Gastrocnemius medialis (tissue), 4 donors: ENCODE results near the gene SEC22A. TPM values are rescaled to one million over a fixed set of nuclear protein-coding genes. Genes with fewer than 3 reads are reported as not detected.

ENCODE experiments used
- ATAC-seq, 2 donors: fragments of 150-250 bp; one replicate each; pipeline ENCODE4 v1.9.1; 2016
- DNase-seq, 2 donors: peaks; one replicate each; pipeline ENCODE4 v3.0.0-alpha.2; 2019
- H3K27ac ChIP-seq, 4 donors: fragments of 200-600 bp; sonication (generic); 1 replicate in 1 of 4; 2 replicates in 3 of 4; pipeline ENCODE4 v1.5.1; 2016 to 2018; ENCODE audit warnings: mild to moderate bottlenecking in 2 of 4, moderate library complexity in 1 of 4
- H3K27me3 ChIP-seq, 3 donors: fragments of 200-600 bp; sonication (generic) in 2 of 3; 1 replicate in 1 of 3; 2 replicates in 2 of 3; pipeline versions ENCODE4 v1.5.1 to v1.6.0; 2016 to 2019; ENCODE audit warnings: mild to moderate bottlenecking in 1 of 3, moderate library complexity in 1 of 3
- H3K36me3 ChIP-seq, 2 donors: fragments of 200-600 bp; sonication (generic) in 1 of 2; one replicate each; pipeline ENCODE4 v1.5.1; 2017 to 2018
- H3K4me1 ChIP-seq, 2 donors: fragments of 200-600 bp; sonication (generic) in 1 of 2; one replicate each; pipeline ENCODE4 v1.5.1; 2016 to 2017; ENCODE audit warnings: mild to moderate bottlenecking in 2 of 2
- H3K4me3 ChIP-seq, 4 donors: fragments of 200-600 bp; sonication (generic) in 3 of 4; 1 replicate in 1 of 4; 2 replicates in 3 of 4; pipeline ENCODE4 v1.5.1; 2016 to 2019; ENCODE audit warnings: mild to moderate bottlenecking in 2 of 4
- H3K9me3 ChIP-seq, 3 donors: fragments of 200-600 bp; sonication (generic) in 2 of 3; 1 replicate in 1 of 3; 2 replicates in 2 of 3; pipeline ENCODE4 v1.5.1; 2016 to 2019
- CTCF ChIP-seq, 5 experiments: fragments of 450-650 bp in 3 of 5; fragments of 200-600 bp in 2 of 5; sonication (generic) in 2 of 5; IDR thresholded peaks in 4 of 5; conservative IDR thresholded peaks in 1 of 5; 1 replicate in 4 of 5; 2 replicates in 1 of 5; pipeline ENCODE4 v1.5.1; 2016 to 2019; ENCODE audit warnings: antibody characterized with exemption in 5 of 5, mild to moderate bottlenecking in 3 of 5, moderate library complexity in 3 of 5
- POLR2A ChIP-seq, 2 donors: fragments of 450-650 bp; IDR thresholded peaks; one replicate each; pipeline ENCODE4 v1.6.1; 2017; ENCODE audit warnings: antibody characterized with exemption in 2 of 2, mild to moderate bottlenecking in 2 of 2, moderate library complexity in 2 of 2
- in situ Hi-C, 4 donors: fragments of 200-750 bp; cut with MboI; loops; one replicate each; pipeline versions ENCODE4 v1.15.0 to v1.8.0; 2017; ENCODE audit warnings: low sequenced_read_pairs in 4 of 4
- intact Hi-C: fragments of 100-400 bp; cut with DNase I; formaldehyde crosslinking; loops from one replicate; pipeline ENCODE4 v1.15.1; 2023; ENCODE audit warnings: low total_unique reads
- total RNA-seq, 4 donors: library from RNA; depleted of rRNA; stranded (reverse); fragments of >200 nt; gene quantifications; one replicate each; pipeline versions ENCODE4 v1.1.0 to v1.2.3, GENCODE V29; 2016

SEC22A gene
- total RNA-seq, 4 donors from 2014 or later = 13.8 to 22.6 (median 16.8) TPM

GRCh38 chr3:123296836-123297626, 95.3 kb downstream of the SEC22A start:
- H3K9me3 ChIP-seq = no peaks in the 10 kb centered on the region
- no peak for ATAC-seq
- TF ChIP-seq POLR2A (IDR thresholded peaks at IDR 0.05) = no peak
- no peak for TF ChIP-seq CTCF (IDR thresholded peaks at IDR 0.05 in 4 of 5, conservative IDR thresholded peaks at IDR 0.05 in 1 of 5)
- no peak overlapping the region for H3K4me3 ChIP-seq
- H3K4me1 ChIP-seq = no peaks in the 10 kb centered on the region
- no peak overlapping the region for H3K27ac ChIP-seq
- intact Hi-C loops (no loop called here), in situ Hi-C loops (no loop called here)
- no peak for DNase-seq
- H3K36me3 ChIP-seq = no peaks in the 10 kb centered on the region
- no peaks in the 10 kb centered on the region for H3K27me3 ChIP-seq

GRCh38 chr3:123297627-123297899, 95.8 kb downstream of the SEC22A start:
- no peaks in the 10 kb centered on the region for H3K36me3 ChIP-seq
- H3K27ac ChIP-seq = no peak overlapping the region
- no peaks in the 10 kb centered on the region for H3K9me3 ChIP-seq
- in situ Hi-C loops = no loop called here
- no peaks in the 10 kb centered on the region for H3K27me3 ChIP-seq
- H3K4me3 ChIP-seq = no peak overlapping the region
- intact Hi-C loops = no loop called here
- no peaks in the 10 kb centered on the region for H3K4me1 ChIP-seq
- TF ChIP-seq CTCF (IDR thresholded peaks at IDR 0.05 in 4 of 5, conservative IDR thresholded peaks at IDR 0.05 in 1 of 5) (no peak), POLR2A (IDR thresholded peaks at IDR 0.05) (no peak)
- no peak for ATAC-seq
- DNase-seq = no peak

GRCh38 chr3:123298903-123299302, 97.2 kb downstream of the SEC22A start:
- ATAC-seq = no peak
- DNase-seq = no peak
- Histone ChIP-seq H3K27ac (no peak overlapping the region), H3K9me3 (no peaks in the 10 kb centered on the region), H3K27me3 (no peaks in the 10 kb centered on the region), H3K4me3 (no peak overlapping the region), H3K36me3 (no peaks in the 10 kb centered on the region), H3K4me1 (no peaks in the 10 kb centered on the region)
- intact Hi-C loops (no loop called here), in situ Hi-C loops (no loop called here)
- TF ChIP-seq POLR2A (IDR thresholded peaks at IDR 0.05) (no peak), CTCF (IDR thresholded peaks at IDR 0.05 in 4 of 5, conservative IDR thresholded peaks at IDR 0.05 in 1 of 5) (no peak)

GRCh38 chr3:123299581-123299980, 97.8 kb downstream of the SEC22A start:
- Histone ChIP-seq H3K27ac (no peak overlapping the region), H3K36me3 (no peaks in the 10 kb centered on the region), H3K4me3 (no peak overlapping the region), H3K4me1 (no peaks in the 10 kb centered on the region), H3K27me3 (no peaks in the 10 kb centered on the region), H3K9me3 (no peaks in the 10 kb centered on the region)
- ATAC-seq = no peak
- intact Hi-C loops (no loop called here), in situ Hi-C loops (no loop called here)
- TF ChIP-seq CTCF (IDR thresholded peaks at IDR 0.05 in 4 of 5, conservative IDR thresholded peaks at IDR 0.05 in 1 of 5) (no peak), POLR2A (IDR thresholded peaks at IDR 0.05) (no peak)
- DNase-seq = no peak

- intact Hi-C loops (no loop called here), in situ Hi-C loops (no loop called here)
- Histone ChIP-seq H3K4me1 (no peaks in the 10 kb centered on the region), H3K27me3 (no peaks in the 10 kb centered on the region), H3K9me3 (no peaks in the 10 kb centered on the region), H3K36me3 (no peaks in the 10 kb centered on the region), H3K4me3 (no peak overlapping the region), H3K27ac (no peak overlapping the region)
- ATAC-seq (no peak), DNase-seq (no peak)
- TF ChIP-seq POLR2A (IDR thresholded peaks at IDR 0.05) (no peak), CTCF (IDR thresholded peaks at IDR 0.05 in 4 of 5, conservative IDR thresholded peaks at IDR 0.05 in 1 of 5) (no peak)
Measured at GRCh38 chr3:123300056-123300455, 98.3 kb downstream of the SEC22A start.
